Smooth muscle cell (in vitro differentiated cells): ENCODE measurements around the gene FBXO11. TPM values are rescaled to one million over a fixed set of nuclear protein-coding genes. Genes with fewer than 3 reads are reported as not detected.

Source experiments
- DNase-seq: peaks from one replicate; lab custom pipeline; 2025; ENCODE audit not compliant: unreplicated experiment; lab: John Stamatoyannopoulos, UW
- H2AFZ ChIP-seq: fragments of 200-600 bp; sonication (generic); 2 replicates; pipeline ENCODE4 v1.6.0; 2016; ENCODE audit warnings: antibody characterized with exemption, low read depth, mild to moderate bottlenecking
- H3F3A ChIP-seq: fragments of 200-600 bp; sonication (generic); 2 replicates; pipeline ENCODE4 v1.6.0; 2017; ENCODE audit warnings: antibody characterized with exemption, low read depth
- H3K27ac ChIP-seq: fragments of 200-600 bp; sonication (generic); 2 replicates; pipeline ENCODE4 v1.5.1; 2016; ENCODE audit warnings: low read depth, mild to moderate bottlenecking
- H3K27me3 ChIP-seq: fragments of 200-600 bp; sonication (generic); 2 replicates; pipeline ENCODE4 v1.6.1; 2016; ENCODE audit warnings: low read depth, mild to moderate bottlenecking
- H3K36me3 ChIP-seq: fragments of 200-600 bp; sonication (generic); 2 replicates; pipeline ENCODE4 v1.5.1; 2016; ENCODE audit warnings: low read depth
- H3K4me1 ChIP-seq: fragments of 200-600 bp; sonication (generic); 2 replicates; pipeline ENCODE4 v1.5.1; 2016; ENCODE audit warnings: low read depth
- H3K4me2 ChIP-seq: fragments of 200-600 bp; sonication (generic); 2 replicates; pipeline ENCODE4 v1.6.0; 2016; ENCODE audit warnings: mild to moderate bottlenecking
- H3K4me3 ChIP-seq: fragments of 200-600 bp; sonication (generic); 2 replicates; pipeline ENCODE4 v1.5.1; 2016; ENCODE audit warnings: mild to moderate bottlenecking
- H3K79me2 ChIP-seq: fragments of 200-600 bp; sonication (generic); 2 replicates; pipeline ENCODE4 v1.6.0; 2016; ENCODE audit warnings: low read depth, mild to moderate bottlenecking
- H3K9ac ChIP-seq: fragments of 200-600 bp; sonication (generic); 2 replicates; pipeline ENCODE4 v1.6.0; 2016; ENCODE audit warnings: low read depth
- H3K9me3 ChIP-seq: fragments of 200-600 bp; sonication (generic); replicated peaks from 2 replicates; pipeline ENCODE4 v1.5.1; 2016; ENCODE audit warnings: low read depth
- H4K20me1 ChIP-seq: fragments of 200-600 bp; sonication (generic); 2 replicates; pipeline ENCODE4 v1.6.0; 2016; ENCODE audit warnings: low read depth
- WGBS: methylation state at CpG from one replicate; pipeline ENCODE4 v1.1.7; 2016; ENCODE audit warnings: low lambda C conversion rate; 5-methylcytosine and 5-hydroxymethylcytosine counted together
- polyA plus RNA-seq: library from polyadenylated mRNA; unstranded; fragments of >200 nt; fragmentation: Nextera tagmentation; extraction: Ambion mirVana; gene quantifications from 2 replicates; pipeline ENCODE4 v1.2.1, GENCODE V29; 2016
- total RNA-seq: library from RNA; depleted of rRNA; stranded (reverse); fragments of >200 nt; gene quantifications from 2 replicates; pipeline ENCODE4 v1.2.3, GENCODE V29; 2014
- TF ChIP-seq, protein P1 (sequence below): fragments of 200-600 bp; sonication (generic); IDR thresholded peaks from 2 replicates; pipeline ENCODE4 v1.5.1; 2017; ENCODE audit warnings: borderline replicate concordance, mild to moderate bottlenecking, antibody characterized with exemption; ENCODE audit not compliant: insufficient read depth, poor library complexity, severe bottlenecking

FBXO11 gene
- total and polyA plus RNA-seq, 2 experiments from 2014 or later, result 23.1 to 41.9 TPM

DNA sequence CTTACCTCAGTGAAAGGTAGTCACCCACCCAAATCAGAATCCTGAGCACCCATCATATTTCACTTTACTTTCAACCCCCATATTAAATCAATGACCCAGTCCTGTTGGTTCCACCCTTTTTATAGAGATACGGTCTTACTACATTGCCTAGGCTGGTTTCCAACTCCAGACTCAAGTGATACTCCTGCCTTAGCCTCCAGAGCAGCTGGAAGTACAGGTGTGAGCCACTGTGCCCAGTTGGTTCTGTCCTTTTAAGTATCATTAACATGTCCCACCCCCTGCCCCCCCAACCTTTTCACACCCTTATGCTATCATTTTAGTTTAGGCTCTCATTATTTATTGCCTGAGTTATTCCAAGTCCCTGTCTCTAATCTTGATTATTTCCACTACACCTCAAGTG is 94.6 kb downstream of the FBXO11 start:
- Histone ChIP-seq H3K27me3 (no peaks in the 10 kb centered on the region), H2AFZ (no peak overlapping the region), H3K9me3 (no peaks in the 10 kb centered on the region), H3K9ac (no peak overlapping the region), H3K4me2 (no peak overlapping the region), H3F3A (peaks cover 22% of the 10 kb centered on the region), H3K4me1 (no peaks in the 10 kb centered on the region), H3K79me2 (no peaks in the 10 kb centered on the region), H3K27ac (no peak overlapping the region), H3K4me3 (no peak overlapping the region), H3K36me3 (peaks cover 33% of the 10 kb centered on the region), H4K20me1 (peaks cover 13% of the 10 kb centered on the region)
- TF ChIP-seq, protein P1, sequence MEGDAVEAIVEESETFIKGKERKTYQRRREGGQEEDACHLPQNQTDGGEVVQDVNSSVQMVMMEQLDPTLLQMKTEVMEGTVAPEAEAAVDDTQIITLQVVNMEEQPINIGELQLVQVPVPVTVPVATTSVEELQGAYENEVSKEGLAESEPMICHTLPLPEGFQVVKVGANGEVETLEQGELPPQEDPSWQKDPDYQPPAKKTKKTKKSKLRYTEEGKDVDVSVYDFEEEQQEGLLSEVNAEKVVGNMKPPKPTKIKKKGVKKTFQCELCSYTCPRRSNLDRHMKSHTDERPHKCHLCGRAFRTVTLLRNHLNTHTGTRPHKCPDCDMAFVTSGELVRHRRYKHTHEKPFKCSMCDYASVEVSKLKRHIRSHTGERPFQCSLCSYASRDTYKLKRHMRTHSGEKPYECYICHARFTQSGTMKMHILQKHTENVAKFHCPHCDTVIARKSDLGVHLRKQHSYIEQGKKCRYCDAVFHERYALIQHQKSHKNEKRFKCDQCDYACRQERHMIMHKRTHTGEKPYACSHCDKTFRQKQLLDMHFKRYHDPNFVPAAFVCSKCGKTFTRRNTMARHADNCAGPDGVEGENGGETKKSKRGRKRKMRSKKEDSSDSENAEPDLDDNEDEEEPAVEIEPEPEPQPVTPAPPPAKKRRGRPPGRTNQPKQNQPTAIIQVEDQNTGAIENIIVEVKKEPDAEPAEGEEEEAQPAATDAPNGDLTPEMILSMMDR, result no peak
- 94% methylated on average over 1 of the region's 1 CpG for WGBS
- DNase-seq, result no peak

DNA sequence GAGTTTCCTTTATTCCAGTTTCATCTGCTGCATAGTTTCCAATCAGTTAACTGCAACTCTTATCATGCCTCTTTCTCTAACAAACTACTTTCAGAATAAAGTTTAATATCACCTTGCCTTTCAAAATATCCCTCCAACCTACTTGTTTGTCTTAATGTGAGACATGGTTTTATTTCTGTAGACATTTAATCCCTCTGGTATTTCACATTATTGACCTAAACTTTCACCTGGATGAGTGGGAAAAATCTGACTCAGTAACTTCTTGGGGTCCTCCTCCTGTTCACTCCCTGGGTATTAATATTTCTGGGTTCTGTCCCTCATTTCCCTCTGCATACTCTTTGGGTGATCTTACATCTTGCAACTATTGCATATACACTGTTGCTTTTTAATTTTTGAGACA is 95.4 kb downstream of the FBXO11 start:
- DNase-seq, result no peak
- H3K27me3 ChIP-seq, result no peaks in the 10 kb centered on the region
- no peak overlapping the region for H3K4me2 ChIP-seq
- peaks cover 36% of the 10 kb centered on the region for H3K36me3 ChIP-seq
- H3K4me1 ChIP-seq, result no peaks in the 10 kb centered on the region
- H3K9ac ChIP-seq, result no peak overlapping the region
- H3K9me3 ChIP-seq, result no peaks in the 10 kb centered on the region
- H4K20me1 ChIP-seq, result peaks cover 18% of the 10 kb centered on the region
- no peak overlapping the region for H3K4me3 ChIP-seq
- TF ChIP-seq, protein P1, result no peak
- no peak overlapping the region for H2AFZ ChIP-seq
- H3K79me2 ChIP-seq, result no peaks in the 10 kb centered on the region
- peaks cover 22% of the 10 kb centered on the region for H3F3A ChIP-seq
- H3K27ac ChIP-seq, result no peak overlapping the region

DNA sequence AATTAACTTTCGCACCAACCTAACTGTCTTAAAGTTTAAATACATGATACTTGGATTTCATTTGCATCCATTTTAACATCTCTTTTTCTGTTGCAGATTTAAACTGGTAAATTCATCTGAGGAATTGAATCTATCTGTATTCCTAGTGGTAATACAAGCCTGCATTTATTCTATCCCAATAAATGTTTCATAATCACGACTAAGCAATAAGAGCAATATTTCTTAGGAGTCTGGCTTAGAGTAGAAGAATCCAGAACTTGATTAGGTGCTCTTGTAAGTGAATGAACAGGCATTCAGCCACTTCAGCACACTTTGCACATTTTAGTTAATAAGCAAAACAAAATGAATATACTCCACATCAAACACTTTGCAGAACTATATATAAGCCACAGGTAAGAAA is 96.4 kb downstream of the FBXO11 start:
- WGBS, result 94% methylated on average over 2 of the region's 2 CpGs
- Histone ChIP-seq H3K9ac (no peak overlapping the region), H3K36me3 (peaks cover 27% of the 10 kb centered on the region)

DNA sequence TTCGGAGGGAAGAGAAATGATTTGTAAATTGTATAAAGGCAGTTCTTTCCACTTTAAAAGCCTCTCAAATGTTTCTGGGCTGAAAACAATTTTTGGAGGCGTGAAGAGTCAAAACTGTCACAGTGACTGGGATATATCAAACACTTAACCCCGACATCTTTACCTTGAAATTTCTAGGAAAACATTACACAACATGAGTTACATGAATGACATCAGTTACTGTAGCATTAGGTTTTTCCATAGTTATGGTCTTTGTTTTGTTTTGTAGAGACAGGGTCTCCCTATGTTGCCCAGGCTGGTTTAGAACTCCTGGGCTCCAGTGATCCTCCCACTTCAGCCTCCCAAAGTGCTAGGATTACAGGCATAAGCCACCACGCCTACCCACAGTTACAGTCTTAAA is 97.7 kb downstream of the FBXO11 start:
- no peak for DNase-seq
- Histone ChIP-seq H3K4me2 (no peak overlapping the region), H3K36me3 (peaks cover 39% of the 10 kb centered on the region)

More for the DNA sequence above, 96.4 kb downstream of the FBXO11 start:
- Histone ChIP-seq H3F3A (peaks cover 25% of the 10 kb centered on the region), H3K9me3 (no peaks in the 10 kb centered on the region), H3K4me3 (no peak overlapping the region), H3K4me1 (no peaks in the 10 kb centered on the region), H3K27me3 (no peaks in the 10 kb centered on the region), H3K79me2 (no peaks in the 10 kb centered on the region), H2AFZ (no peak overlapping the region), H3K4me2 (no peak overlapping the region), H3K27ac (no peak overlapping the region), H4K20me1 (peaks cover 18% of the 10 kb centered on the region)
- TF ChIP-seq, protein P1, result no peak
- DNase-seq, result no peak

More for the DNA sequence above, 97.7 kb downstream of the FBXO11 start:
- TF ChIP-seq, protein P1, result no peak
- H3K9ac ChIP-seq, result no peak overlapping the region
- no peaks in the 10 kb centered on the region for H3K27me3 ChIP-seq
- H3F3A ChIP-seq, result peaks cover 30% of the 10 kb centered on the region
- peak overlapping the region; percentile 29 for H3K27ac ChIP-seq
- WGBS, result 86% methylated on average over 4 of the region's 4 CpGs
- H3K9me3 ChIP-seq, result peaks cover under 1% of the 10 kb centered on the region
- no peaks in the 10 kb centered on the region for H3K79me2 ChIP-seq
- no peak overlapping the region for H2AFZ ChIP-seq
- H4K20me1 ChIP-seq, result peaks cover 18% of the 10 kb centered on the region
- H3K4me1 ChIP-seq, result no peaks in the 10 kb centered on the region
- H3K4me3 ChIP-seq, result no peak overlapping the region
